HCT116 (cell line): ENCODE results near the gene OPCML. TPM values are rescaled to one million over a fixed set of nuclear protein-coding genes. Genes with fewer than 3 reads are reported as not detected.

Experiments used
- ATAC-seq: fragments of 200-7000 bp; cut with Tn5 transposase; 2 replicates; pipeline ENCODE4 v1.9.1; 2020; ENCODE audit warnings: mild to moderate bottlenecking, moderate library complexity
- BruUV-seq: library from RNA; stranded (reverse); fragments of 400-500 nt; replicated peaks from 2 replicates; lab custom pipeline; 2021; lab: Mats Ljungman, UMichigan
- CTCF ChIA-PET: fragments of 300-600 bp; sonication (Branson Sonifier 250); formaldehyde crosslinking; loops from one replicate; lab custom pipeline; 2021; ENCODE audit warnings: antibody characterized with exemption; lab: Charles Lee
- POLR2A ChIA-PET: fragments of 300-600, 350-600 bp; sonication (Branson Sonifier 250); formaldehyde crosslinking; loops from one replicate; lab custom pipeline; 2021; ENCODE audit warnings: antibody characterized with exemption; lab: Charles Lee
- RAD21 ChIA-PET, 2 experiments: fragments of 300-600 bp; sonication (Branson Sonifier 250); formaldehyde crosslinking; loops; one replicate each; lab custom pipeline; 2023; ENCODE audit warnings: low total read pairs in 2 of 2; ENCODE audit not compliant: uncharacterized antibody in 2 of 2, unreplicated experiment in 2 of 2, low non-redundant PET in 1 of 2; lab: Charles Lee
- DNase-seq: peaks from one replicate; pipeline ENCODE4 v3.0.0-alpha.2; 2010; ENCODE audit warnings: low read depth, low spot score
- H2AFZ ChIP-seq: fragments of 200-600 bp; shearing (Covaris generic), sonication (generic); 2 replicates; pipeline ENCODE4 v1.6.1; 2017; ENCODE audit warnings: low read depth, mixed run types, mixed read lengths, antibody characterized with exemption, low read length; ENCODE audit not compliant: poor library complexity, severe bottlenecking
- H3K27ac ChIP-seq: 2 replicates; pipeline ENCODE4 v1.5.1; 2012; ENCODE audit warnings: low read depth, low read length
- H3K27me3 ChIP-seq: fragments of 200-600 bp; sonication (generic); 2 replicates; pipeline ENCODE4 v1.6.1; 2016; ENCODE audit warnings: mixed run types, low read length, mixed read lengths; ENCODE audit not compliant: insufficient read depth
- H3K36me3 ChIP-seq, 2 experiments: fragments of 200-500 bp in 1 of 2; fragments of 200-600 bp in 1 of 2; sonication (Bioruptor generic) in 1 of 2; sonication (generic) in 1 of 2; 2 replicates each; pipeline versions ENCODE4 v1.5.1 to v1.6.1; 2014 to 2016; ENCODE audit warnings: low read length in 2 of 2, inconsistent platforms in 1 of 2, mixed read lengths in 1 of 2, mixed run types in 1 of 2; ENCODE audit not compliant: insufficient read depth in 2 of 2, control insufficient read depth in 1 of 2
- H3K4me1 ChIP-seq, 2 experiments: fragments of 200-600 bp in 1 of 2; sonication (generic) in 1 of 2; 2 replicates each; pipeline versions ENCODE4 v1.5.1 to v1.6.1; 2012 to 2017; ENCODE audit warnings: low read length in 2 of 2, inconsistent platforms in 1 of 2, mild to moderate bottlenecking in 1 of 2, mixed read lengths in 1 of 2, mixed run types in 1 of 2, moderate library complexity in 1 of 2; ENCODE audit not compliant: insufficient read depth in 2 of 2, control insufficient read depth in 1 of 2
- H3K4me2 ChIP-seq: fragments of 200-600 bp; sonication (generic); 2 replicates; pipeline ENCODE4 v1.6.1; 2017; ENCODE audit warnings: mixed run types, low read length, mixed read lengths
- H3K4me3 ChIP-seq, 2 experiments: fragments of 200-600 bp in 1 of 2; sonication (generic) in 1 of 2; replicated peaks in 1 of 2; 2 replicates each; pipeline ENCODE4 v1.5.1; 2011 to 2016; ENCODE audit warnings: low read length in 2 of 2, control low read depth in 1 of 2, low read depth in 1 of 2, mild to moderate bottlenecking in 1 of 2, mixed read lengths in 1 of 2, mixed run types in 1 of 2
- H3K79me2 ChIP-seq: fragments of 200-600 bp; sonication (generic); 2 replicates; pipeline ENCODE4 v1.6.1; 2017; ENCODE audit warnings: mild to moderate bottlenecking, mixed run types, low read length, moderate library complexity, mixed read lengths; ENCODE audit not compliant: insufficient read depth
- H3K9ac ChIP-seq: fragments of 200-600 bp; sonication (generic); 2 replicates; pipeline ENCODE4 v1.6.1; 2016; ENCODE audit warnings: low read length, mixed read lengths
- H3K9me2 ChIP-seq: fragments of 200-600 bp; sonication (generic), shearing (Covaris generic); 2 replicates; pipeline ENCODE4 v1.6.1; 2017; ENCODE audit warnings: mixed run types, mild to moderate bottlenecking, moderate library complexity; ENCODE audit not compliant: insufficient read depth
- H3K9me3 ChIP-seq, 2 experiments: fragments of 200-500 bp in 1 of 2; fragments of 200-600 bp in 1 of 2; sonication (Bioruptor generic) in 1 of 2; sonication (generic) in 1 of 2; 2 replicates each; pipeline ENCODE4 v1.6.1; 2014 to 2017; ENCODE audit warnings: low read length in 2 of 2, mixed read lengths in 2 of 2, inconsistent platforms in 1 of 2, low read depth in 1 of 2, mild to moderate bottlenecking in 1 of 2, mixed run types in 1 of 2, moderate library complexity in 1 of 2; ENCODE audit not compliant: control insufficient read depth in 1 of 2, insufficient read depth in 1 of 2
- H4K20me1 ChIP-seq: fragments of 200-600 bp; sonication (generic), shearing (Covaris generic); 2 replicates; pipeline ENCODE4 v1.6.1; 2017; ENCODE audit warnings: mixed run types, mild to moderate bottlenecking, moderate library complexity; ENCODE audit not compliant: insufficient read depth
- CEBPB ChIP-seq: IDR thresholded peaks from 2 replicates; pipeline ENCODE4 v1.6.1; 2012; ENCODE audit warnings: low read depth
- EGR1 ChIP-seq: IDR thresholded peaks from 2 replicates; pipeline ENCODE4 v1.6.1; 2012; ENCODE audit warnings: low read depth
- EZH2 ChIP-seq: fragments of 200-600 bp; sonication (generic); IDR thresholded peaks from 2 replicates; pipeline ENCODE4 v1.6.1; 2017; ENCODE audit warnings: antibody characterized with exemption, mixed run types
- EZH2phosphoT487 ChIP-seq: fragments of 200-600 bp; IDR thresholded peaks from 2 replicates; pipeline ENCODE4 v1.6.1; 2018; ENCODE audit warnings: antibody characterized with exemption, borderline replicate concordance
- POLR2A ChIP-seq: IDR thresholded peaks from 2 replicates; pipeline ENCODE4 v1.7.0; 2011; ENCODE audit warnings: borderline replicate concordance; ENCODE audit not compliant: insufficient read depth, insufficient read length; ENCODE audit errors: extremely low read depth
- POLR2AphosphoS5 ChIP-seq: IDR thresholded peaks from 2 replicates; pipeline ENCODE4 v1.6.1; 2011; ENCODE audit warnings: mild to moderate bottlenecking, low read depth, low read length, moderate library complexity
- RAD21 ChIP-seq: IDR thresholded peaks from 2 replicates; pipeline ENCODE4 v1.6.1; 2012; ENCODE audit warnings: low read depth, mild to moderate bottlenecking
- SIN3A ChIP-seq: IDR thresholded peaks from 2 replicates; pipeline ENCODE4 v1.6.1; 2012; ENCODE audit warnings: low read depth
- SRF ChIP-seq: IDR thresholded peaks from 2 replicates; pipeline ENCODE4 v1.6.1; 2012; ENCODE audit warnings: low read depth
- TCF7L2 ChIP-seq: IDR thresholded peaks from 2 replicates; pipeline ENCODE4 v1.7.0; 2011; ENCODE audit warnings: borderline replicate concordance, inconsistent platforms; ENCODE audit not compliant: insufficient read depth, insufficient read length; ENCODE audit errors: extremely low read depth
- ZFX ChIP-seq: fragments of 450-650 bp; IDR thresholded peaks from 2 replicates; pipeline ENCODE4 v1.6.1; 2017
- ZNF274 ChIP-seq: fragments of 200-500 bp; sonication (Bioruptor generic); IDR thresholded peaks from 2 replicates; pipeline ENCODE4 v1.6.1; 2014; ENCODE audit warnings: mild to moderate bottlenecking, low read depth, low read length, inconsistent platforms
- intact Hi-C: fragments of 100-400 bp; cut with micrococcal nuclease; formaldehyde crosslinking; loops from 2 replicates; pipeline ENCODE4 v1.10.0; 2022
- total RNA-seq: library from RNA; stranded (reverse); gene quantifications from one replicate; pipeline ENCODE4 v1.2.1, GENCODE V29; 2021; ENCODE audit not compliant: unreplicated experiment
- TF ChIP-seq, protein P1 (sequence below), 3 experiments: fragments of 200-600 bp in 1 of 3; sonication (generic) in 1 of 3; IDR thresholded peaks in 2 of 3; conservative IDR thresholded peaks in 1 of 3; 2 replicates each; pipeline ENCODE4 v1.5.1; 2012 to 2017; ENCODE audit warnings: low read depth in 2 of 3, low read length in 2 of 3, antibody characterized with exemption in 1 of 3, borderline replicate concordance in 1 of 3, control low read depth in 1 of 3, mild to moderate bottlenecking in 1 of 3, mixed read lengths in 1 of 3, mixed run types in 1 of 3, moderate library complexity in 1 of 3; ENCODE audit not compliant: insufficient read depth in 1 of 3
- TF ChIP-seq, protein P2 (sequence below): IDR thresholded peaks from 2 replicates; pipeline ENCODE4 v1.6.1; 2012; ENCODE audit warnings: low read depth
- TF ChIP-seq, protein P3 (sequence below): IDR thresholded peaks from 2 replicates; pipeline ENCODE4 v1.6.1; 2011; ENCODE audit warnings: mild to moderate bottlenecking, low read length, moderate library complexity; ENCODE audit not compliant: insufficient replicate concordance; ENCODE audit errors: extremely low read depth
- TF ChIP-seq, protein P4 (sequence below): IDR thresholded peaks from 2 replicates; pipeline ENCODE4 v1.6.1; 2012

The OPCML gene
- total RNA-seq, 1 experiment from 2014 or later = not detected

DNA sequence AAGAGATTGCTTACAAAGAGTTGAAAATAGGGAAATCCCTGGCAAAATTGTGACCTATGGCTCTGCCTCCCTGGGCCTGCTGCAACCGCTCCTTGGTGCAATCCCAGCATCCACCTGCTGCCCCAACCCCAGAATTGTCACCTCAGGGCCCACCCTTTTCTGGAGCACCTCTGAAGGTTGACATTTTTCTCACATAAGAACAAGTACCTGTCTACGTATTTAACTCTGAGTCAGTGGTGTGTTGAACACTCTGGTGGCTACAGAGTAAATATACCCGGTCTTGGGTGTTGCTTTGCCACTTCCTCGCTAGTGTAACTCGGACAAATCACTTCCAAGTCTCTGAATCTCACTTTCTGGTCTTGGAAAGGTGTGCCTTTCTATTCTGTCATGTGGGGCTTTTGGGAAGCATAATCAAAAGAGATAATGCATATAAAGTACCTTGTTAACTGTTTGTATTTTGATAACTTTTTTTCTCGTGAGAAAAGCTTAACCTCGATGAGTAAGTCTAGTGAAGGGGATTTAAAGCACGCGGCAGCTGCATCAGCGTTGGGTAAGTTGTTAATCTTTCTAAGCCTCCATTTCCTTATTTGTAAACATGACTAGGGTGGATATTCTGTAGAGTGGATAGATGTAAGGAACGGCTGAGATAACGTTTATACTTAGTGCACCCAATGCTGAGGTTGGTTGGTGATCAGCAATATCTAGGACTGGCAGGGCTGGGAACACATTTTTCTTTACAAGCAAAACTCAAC is 881.2 kb downstream of the OPCML start (continued):
- TF ChIP-seq CEBPB (no peak), RAD21 (no peak)

DNA sequence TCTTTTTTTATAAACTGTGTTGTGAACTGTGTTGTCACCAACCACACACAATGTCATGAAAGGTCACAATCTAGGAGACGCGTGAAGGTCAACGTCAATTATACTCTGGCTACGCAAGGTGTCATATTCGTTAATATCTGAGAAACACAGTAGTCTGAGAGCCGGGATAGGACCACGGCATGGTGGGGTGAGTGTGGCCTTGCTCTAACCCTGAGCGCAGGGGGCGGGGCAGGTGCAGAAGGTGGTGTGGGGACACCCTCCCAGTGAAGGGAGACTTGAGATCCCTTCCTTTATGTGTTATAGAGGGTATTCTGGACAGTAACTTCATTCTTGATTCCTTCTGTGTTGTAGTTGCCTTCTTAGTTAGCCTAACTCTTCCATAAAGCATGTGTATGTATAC is 883.0 kb downstream of the OPCML start:
- no TSS peak for BruUV-seq
- RAD21 ChIA-PET = no interaction called here
- no peaks in the 10 kb centered on the region for H3K27me3 ChIP-seq

More for the DNA sequence above, 883.0 kb downstream of the OPCML start:
- H3K36me3 ChIP-seq = no peaks in the 10 kb centered on the region
- no peak overlapping the region for H3K4me2 ChIP-seq
- H3K79me2 ChIP-seq = no peaks in the 10 kb centered on the region
- no peak for DNase-seq
- H3K4me3 ChIP-seq = no peak overlapping the region
- H2AFZ ChIP-seq = no peak overlapping the region
- H3K9ac ChIP-seq = no peak overlapping the region
- H3K27ac ChIP-seq = no peak overlapping the region
- no peaks in the 10 kb centered on the region for H3K4me1 ChIP-seq
- no peak for ATAC-seq
- no peaks in the 10 kb centered on the region for H3K9me2 ChIP-seq
- ChIA-PET CTCF (no interaction called here), POLR2A (no interaction called here)
- H3K9me3 ChIP-seq = peaks cover 10 to 30% of the 10 kb centered on the region in 2 experiments; a peak in 2 of 4 replicates
- TF ChIP-seq EGR1 (no peak), POLR2A (no peak), SIN3A (no peak), SRF (no peak), ZNF274 (no peak), POLR2AphosphoS5 (no peak), TCF7L2 (no peak), RAD21 (no peak), EZH2phosphoT487 (no peak), EZH2 (no peak), ZFX (no peak)
- TF ChIP-seq, protein P1, sequence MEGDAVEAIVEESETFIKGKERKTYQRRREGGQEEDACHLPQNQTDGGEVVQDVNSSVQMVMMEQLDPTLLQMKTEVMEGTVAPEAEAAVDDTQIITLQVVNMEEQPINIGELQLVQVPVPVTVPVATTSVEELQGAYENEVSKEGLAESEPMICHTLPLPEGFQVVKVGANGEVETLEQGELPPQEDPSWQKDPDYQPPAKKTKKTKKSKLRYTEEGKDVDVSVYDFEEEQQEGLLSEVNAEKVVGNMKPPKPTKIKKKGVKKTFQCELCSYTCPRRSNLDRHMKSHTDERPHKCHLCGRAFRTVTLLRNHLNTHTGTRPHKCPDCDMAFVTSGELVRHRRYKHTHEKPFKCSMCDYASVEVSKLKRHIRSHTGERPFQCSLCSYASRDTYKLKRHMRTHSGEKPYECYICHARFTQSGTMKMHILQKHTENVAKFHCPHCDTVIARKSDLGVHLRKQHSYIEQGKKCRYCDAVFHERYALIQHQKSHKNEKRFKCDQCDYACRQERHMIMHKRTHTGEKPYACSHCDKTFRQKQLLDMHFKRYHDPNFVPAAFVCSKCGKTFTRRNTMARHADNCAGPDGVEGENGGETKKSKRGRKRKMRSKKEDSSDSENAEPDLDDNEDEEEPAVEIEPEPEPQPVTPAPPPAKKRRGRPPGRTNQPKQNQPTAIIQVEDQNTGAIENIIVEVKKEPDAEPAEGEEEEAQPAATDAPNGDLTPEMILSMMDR (IDR thresholded peaks at IDR 0.05 in 2 of 3, conservative IDR thresholded peaks at IDR 0.05 in 1 of 3; ENCODE audit: borderline replicate concordance in 1 of 3, insufficient read depth in 1 of 3, low read depth in 2 of 3, low read length in 2 of 3) = no peak
- TF ChIP-seq, protein P2, sequence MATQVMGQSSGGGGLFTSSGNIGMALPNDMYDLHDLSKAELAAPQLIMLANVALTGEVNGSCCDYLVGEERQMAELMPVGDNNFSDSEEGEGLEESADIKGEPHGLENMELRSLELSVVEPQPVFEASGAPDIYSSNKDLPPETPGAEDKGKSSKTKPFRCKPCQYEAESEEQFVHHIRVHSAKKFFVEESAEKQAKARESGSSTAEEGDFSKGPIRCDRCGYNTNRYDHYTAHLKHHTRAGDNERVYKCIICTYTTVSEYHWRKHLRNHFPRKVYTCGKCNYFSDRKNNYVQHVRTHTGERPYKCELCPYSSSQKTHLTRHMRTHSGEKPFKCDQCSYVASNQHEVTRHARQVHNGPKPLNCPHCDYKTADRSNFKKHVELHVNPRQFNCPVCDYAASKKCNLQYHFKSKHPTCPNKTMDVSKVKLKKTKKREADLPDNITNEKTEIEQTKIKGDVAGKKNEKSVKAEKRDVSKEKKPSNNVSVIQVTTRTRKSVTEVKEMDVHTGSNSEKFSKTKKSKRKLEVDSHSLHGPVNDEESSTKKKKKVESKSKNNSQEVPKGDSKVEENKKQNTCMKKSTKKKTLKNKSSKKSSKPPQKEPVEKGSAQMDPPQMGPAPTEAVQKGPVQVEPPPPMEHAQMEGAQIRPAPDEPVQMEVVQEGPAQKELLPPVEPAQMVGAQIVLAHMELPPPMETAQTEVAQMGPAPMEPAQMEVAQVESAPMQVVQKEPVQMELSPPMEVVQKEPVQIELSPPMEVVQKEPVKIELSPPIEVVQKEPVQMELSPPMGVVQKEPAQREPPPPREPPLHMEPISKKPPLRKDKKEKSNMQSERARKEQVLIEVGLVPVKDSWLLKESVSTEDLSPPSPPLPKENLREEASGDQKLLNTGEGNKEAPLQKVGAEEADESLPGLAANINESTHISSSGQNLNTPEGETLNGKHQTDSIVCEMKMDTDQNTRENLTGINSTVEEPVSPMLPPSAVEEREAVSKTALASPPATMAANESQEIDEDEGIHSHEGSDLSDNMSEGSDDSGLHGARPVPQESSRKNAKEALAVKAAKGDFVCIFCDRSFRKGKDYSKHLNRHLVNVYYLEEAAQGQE = no peak
- TF ChIP-seq, protein P3, sequence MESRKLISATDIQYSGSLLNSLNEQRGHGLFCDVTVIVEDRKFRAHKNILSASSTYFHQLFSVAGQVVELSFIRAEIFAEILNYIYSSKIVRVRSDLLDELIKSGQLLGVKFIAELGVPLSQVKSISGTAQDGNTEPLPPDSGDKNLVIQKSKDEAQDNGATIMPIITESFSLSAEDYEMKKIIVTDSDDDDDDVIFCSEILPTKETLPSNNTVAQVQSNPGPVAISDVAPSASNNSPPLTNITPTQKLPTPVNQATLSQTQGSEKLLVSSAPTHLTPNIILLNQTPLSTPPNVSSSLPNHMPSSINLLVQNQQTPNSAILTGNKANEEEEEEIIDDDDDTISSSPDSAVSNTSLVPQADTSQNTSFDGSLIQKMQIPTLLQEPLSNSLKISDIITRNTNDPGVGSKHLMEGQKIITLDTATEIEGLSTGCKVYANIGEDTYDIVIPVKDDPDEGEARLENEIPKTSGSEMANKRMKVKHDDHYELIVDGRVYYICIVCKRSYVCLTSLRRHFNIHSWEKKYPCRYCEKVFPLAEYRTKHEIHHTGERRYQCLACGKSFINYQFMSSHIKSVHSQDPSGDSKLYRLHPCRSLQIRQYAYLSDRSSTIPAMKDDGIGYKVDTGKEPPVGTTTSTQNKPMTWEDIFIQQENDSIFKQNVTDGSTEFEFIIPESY = no peak
- TF ChIP-seq, protein P4, sequence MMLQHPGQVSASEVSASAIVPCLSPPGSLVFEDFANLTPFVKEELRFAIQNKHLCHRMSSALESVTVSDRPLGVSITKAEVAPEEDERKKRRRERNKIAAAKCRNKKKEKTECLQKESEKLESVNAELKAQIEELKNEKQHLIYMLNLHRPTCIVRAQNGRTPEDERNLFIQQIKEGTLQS = no peak
- no peaks in the 10 kb centered on the region for H4K20me1 ChIP-seq
- intact Hi-C loops = no loop called here
